CD4-positive, alpha-beta T cell treated with Interleukin-2 at 100 ng/mL for 4 hours (primary cell): ENCODE results near the gene ENG.
"Not testable (repeated sequence)": the region's sequence is repeated elsewhere in the genome, so short reads cannot be mapped to it uniquely, and the experiment has no call there.

ENCODE experiments used
- DNase-seq: peaks from one replicate; pipeline ENCODE4 v3.0.0-alpha.2; 2020; ENCODE audit warnings: low spot score

The ENG gene

DNA sequence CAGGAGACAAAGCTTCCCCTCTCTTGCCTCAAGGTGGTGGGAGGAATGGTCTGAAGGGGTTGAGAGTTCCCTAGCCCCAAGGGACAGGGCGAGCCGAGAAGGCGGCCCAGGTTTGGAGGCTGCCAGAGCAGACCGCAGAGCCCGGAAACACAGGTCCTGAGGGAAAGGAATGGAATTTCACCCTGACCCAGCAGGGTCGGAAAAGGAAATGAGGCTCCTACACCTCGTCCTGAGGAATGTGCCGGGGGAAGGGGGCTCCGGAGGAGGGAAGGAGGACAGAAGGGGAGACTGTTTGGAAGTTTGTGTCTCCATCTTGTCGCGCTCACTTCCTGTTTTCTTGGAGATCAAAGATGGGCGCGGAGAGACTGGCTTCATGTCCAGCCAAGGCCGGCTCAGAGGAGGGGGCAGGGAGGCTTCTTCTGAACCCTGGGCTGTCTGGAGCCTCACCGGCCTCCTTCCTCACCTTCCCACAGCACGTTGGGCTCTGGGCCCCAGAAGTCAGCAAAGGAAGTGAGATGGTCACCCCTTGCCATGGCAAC, 9.6 kb downstream of the ENG start:
- no peak for DNase-seq

DNA sequence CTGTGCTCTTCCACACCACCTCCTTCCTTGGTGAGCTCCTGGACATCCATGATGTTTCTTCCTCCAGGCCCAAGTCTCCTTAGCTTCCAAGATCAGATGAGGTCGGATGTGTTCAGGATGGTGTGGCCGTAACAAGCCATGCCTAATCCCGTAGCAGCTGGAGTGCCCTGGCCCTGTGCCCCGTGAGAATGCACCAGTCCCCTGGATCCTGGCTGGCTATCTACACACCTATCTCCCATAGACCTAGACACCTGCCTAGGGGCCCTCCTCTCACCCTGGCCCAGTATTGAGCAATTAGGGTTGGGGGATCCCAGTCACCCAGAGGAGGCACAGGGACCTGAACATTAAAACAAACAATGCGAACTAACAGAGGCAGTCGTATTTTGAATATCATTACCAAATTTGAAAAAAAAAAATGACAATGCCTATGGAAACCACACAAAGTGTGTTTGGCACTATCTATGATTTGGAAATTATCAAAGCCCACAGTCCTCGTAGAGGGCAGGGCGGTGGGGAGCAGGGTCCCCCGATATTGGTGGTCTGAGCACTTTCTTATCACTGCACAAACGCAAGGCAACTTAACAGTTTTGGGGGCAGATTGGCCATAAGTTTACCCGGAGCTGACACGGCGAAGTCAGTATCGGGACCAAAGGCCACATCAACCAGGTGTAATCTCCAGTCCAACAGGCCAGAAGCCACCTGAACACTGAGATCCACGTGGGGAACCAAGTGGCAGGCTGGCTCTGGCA, 13.2 kb downstream of the ENG start:
- DNase-seq, result no peak

DNA sequence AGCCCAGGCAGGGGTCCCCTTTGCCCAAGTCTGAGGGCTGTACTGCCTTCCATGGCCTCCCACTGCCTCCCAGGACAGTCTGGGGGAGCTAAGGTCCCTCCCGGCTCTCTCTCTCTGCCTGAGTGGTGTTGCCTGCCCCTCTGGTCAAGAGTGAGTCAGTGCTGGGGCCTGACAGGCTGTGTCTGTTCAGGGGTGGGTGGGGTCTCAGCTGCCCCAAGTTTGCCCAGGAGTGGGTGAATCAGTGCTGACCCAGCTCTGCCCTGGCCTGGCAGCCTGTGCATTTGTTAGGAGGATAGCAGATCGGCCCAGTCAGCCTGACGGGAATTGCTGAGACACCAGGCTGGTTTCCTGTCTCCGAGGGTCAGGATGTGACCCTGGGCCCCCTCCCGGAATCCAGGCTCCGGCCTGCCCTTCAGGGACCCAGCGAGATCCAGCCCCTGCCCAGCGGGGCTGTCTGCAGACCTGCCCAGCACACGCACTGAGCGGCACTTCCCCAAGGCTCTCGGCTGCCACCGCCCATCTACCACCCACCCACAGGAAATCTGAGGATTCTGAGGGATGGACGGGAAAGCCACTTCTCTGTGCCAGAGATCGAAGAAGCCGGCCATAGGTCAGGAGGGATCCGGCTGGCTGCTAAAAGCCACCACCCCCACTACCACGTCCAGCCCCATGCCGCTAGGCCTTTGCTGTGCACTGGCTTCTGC, 15.9 kb downstream of the ENG start:
- DNase-seq, result no peak

GRCh38 chr9:127837346-127837745, 17.1 kb downstream of the ENG start:
- DNase-seq, result no peak

DNA sequence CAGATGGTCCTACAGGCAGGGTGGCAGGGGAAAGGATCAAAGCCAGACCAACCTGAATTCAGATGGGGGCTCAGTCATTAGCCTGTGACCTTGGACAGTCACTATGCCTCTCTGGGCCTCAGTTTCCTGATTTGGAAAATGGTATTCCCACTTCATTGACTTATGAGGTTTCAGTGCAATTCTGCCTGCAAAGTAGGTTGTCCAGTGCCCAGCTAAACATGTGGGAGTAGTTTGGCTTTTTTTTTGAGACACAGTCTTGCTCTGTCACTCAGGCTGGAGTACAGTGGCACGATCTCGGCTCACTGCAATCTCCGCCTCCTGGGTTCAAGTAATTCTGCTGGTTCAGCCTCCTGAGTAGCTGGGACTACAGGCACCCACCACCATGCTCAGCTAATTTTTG, 17.9 kb downstream of the ENG start:
- not testable (repeated sequence) for DNase-seq

DNA sequence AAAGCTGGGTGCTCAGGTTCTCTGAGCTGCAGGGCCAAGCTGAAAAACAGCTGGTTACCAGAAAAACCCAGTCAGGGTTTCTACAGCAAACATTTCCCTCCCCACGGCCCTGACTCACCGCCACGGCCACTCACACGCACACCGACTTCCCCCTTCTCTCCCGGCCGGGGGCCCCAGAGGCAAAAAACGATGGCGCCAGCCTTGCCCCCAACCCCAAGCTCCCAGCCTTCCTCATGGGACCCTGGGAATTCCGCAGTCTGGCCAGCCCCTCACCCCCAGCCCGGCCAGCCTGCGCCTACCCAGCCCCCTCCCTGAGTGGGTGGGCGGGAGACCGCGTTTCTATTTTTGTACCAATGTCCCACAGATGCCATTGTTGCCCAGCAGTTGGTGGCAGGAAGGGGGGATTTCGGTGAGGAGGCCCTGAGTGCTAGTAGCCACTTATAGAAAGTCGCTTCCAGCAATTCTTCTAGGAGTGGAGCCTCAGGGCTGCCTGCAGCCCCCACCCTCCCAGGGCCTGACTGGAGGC, 18.4 kb downstream of the ENG start:
- no peak for DNase-seq

GRCh38 chr9:127833555-127833954, 20.9 kb downstream of the ENG start:
- no peak for DNase-seq

GRCh38 chr9:127832248-127832647, 22.2 kb downstream of the ENG start:
- DNase-seq, result no peak

DNA sequence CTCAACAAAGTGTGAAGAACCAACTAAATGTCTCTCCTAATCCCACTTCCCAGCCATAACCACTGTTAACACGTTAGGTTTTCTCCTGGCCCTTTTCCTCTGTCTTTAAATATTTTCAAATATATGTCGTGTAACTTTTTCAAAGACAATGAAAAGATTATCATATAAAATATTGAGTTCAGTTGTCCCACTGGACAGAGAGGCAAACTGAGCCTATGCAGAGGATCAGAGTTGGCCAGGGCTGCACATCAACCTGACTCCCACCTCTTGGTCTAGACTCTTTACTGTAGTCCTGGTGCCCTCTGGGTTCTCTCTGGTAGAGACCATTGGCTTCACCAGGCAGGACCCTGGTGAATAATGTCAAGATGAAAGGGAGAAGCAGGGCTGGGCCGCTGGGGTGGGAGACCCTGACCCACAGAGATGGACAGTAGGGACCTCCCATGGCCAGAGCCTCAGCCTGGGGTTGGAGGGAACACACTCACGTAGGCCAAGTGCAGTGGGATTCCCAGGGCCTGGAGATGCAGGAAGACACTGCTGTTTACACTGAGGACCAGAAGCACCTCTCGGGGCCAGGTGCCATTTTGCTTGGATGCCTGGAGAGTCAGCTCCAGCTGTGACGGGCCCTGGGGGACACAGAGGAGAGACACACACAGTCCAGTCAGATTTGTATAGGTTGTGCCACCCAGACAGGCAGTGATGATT, 25.1 kb downstream of the ENG start:
- DNase-seq, result no peak

- no peak for DNase-seq
Observed at GRCh38 chr9:127828262-127829031, 26.0 kb downstream of the ENG start.

- DNase-seq, result no peak
Observed at GRCh38 chr9:127826253-127826913, 28.1 kb downstream of the ENG start.

DNA sequence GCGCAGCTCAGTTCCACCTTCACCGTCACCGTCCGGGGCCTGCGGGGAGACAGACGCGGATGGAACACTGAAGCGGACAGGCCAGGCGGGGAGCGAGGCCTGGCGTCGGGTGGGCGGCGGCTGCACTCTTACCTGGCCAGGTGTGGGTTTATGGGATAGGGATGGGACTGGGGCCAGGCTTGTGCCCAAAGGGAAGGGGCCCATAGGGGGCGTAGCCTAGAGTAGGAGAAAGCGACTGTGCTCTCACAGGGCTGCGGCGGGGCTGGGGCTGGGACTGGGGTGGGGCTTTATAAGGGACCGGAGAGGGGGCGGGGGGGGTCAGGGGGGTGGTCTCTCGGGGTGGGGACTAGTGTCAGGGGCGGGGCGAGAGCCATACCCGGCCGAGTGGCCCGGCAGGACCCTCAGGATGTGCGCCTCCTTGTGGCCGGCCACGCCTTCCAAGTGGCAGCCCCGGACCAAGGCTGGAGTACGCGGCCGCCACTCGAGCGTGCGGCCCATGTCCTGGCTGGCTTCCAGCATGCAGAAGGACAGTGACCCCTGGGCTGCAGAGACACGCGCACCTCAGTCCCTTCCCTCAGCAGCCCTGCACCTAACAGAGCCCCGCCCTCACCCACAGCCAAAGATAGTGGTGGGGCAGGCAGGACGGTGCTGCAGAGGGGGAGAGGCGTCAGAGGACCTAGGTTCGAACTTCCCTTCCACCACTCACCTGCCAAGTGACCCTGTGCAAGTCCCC, 29.0 kb downstream of the ENG start:
- no peak for DNase-seq

DNA sequence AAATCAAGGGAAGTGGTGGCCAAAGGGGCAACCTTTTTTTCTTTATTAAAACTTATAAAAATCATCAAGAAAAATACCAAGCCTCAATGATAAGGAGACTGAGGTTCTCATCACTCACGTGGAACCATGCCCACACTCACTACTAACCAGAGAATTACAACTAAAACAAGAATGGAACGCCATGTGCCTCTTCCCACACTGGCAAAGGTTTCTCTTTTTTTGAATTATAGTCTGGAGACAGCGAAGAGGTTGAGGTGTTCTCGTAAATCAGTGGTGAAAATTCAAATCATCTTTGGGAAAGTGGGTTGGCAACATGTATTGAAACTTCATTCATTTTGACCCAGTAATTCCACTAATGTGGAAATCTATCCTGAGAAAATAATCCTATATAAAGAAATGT, 32.4 kb downstream of the ENG start:
- DNase-seq, result no peak

DNA sequence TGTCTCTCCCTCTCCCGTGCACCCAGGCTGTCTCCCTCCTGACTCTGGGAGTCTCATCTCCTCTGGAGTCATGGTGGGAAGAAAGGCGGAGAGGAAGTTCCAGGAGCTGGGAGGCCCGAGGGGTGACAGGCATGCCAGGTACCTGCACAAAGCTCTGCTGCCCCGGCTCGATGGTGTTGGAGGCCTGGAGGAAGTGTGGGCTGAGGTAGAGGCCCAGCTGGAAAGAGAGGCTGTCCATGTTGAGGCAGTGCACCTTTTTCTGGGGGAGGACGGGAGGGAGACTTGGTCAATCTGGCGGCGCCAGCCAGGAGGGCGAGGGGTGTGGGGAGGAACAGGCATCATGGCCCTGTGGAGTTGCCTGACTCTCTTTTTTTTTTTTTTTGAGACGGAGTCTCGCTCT, 35.9 kb downstream of the ENG start:
- DNase-seq, result no peak

DNA sequence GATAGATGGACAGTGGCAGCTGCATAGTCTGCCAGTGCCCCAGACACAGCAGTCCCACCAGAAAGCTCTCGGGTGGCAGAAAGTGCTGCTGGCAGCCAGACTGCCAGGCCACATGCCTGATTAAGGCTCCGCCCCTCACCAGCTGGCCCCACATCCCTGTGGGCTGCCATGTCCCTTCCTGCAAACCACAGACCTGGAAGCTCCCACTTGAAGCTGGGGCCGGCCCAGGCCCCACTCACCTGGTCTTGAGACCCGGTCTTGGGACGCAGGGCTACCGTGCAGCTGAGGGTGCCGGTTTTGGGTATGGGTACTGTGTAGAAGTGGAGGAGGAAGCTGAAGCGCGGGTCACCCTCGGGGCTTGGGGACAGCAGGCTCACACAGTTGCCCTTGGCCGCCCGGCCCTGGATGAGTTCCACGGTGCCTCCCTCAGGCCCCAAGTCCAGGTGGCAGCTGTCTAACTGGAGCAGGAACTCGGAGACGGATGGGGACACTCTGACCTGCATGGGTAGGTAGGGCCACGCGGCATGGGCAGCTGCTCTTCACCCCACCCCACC, 36.5 kb downstream of the ENG start:
- DNase-seq, result no peak

DNA sequence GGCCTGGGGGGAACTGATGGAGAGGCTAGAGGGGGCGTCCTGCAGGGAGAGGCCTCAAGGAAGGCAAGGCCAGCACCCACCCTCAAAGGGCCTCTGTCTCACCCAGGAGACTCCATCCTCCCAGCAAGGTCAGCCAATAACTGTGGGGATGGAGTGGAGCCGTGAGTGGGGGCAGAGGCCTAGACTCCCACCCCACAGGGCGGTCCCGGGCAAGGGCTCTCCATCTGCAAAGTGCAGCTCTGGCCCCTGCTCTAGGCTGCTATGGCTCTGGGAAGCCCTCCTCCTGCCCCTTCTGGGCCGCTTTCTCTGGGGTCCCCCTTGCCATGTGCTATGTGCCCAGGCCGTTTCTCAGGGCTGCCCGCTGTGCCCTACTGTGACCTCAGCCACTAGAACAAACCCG, 37.7 kb downstream of the ENG start:
- DNase-seq, result no peak

GRCh38 chr9:127816362-127816725, 38.1 kb downstream of the ENG start:
- no peak for DNase-seq

- DNase-seq, result no peak
Observed at GRCh38 chr9:127815512-127816361, 38.7 kb downstream of the ENG start.
